ENCODE results near the gene SH2D4B. TPM values are rescaled to one million over a fixed set of nuclear protein-coding genes. Genes with fewer than 3 reads are reported as not detected.

The SH2D4B gene
- total and polyA plus RNA-seq, 10 of the 15 experiments (the other 5 are each of a cell fraction or from before 2014, with no cell fraction given): 0.04 to 0.21 (median 0.13) TPM; not detected in 5

- TF ChIP-seq BCLAF1 (IDR thresholded peaks at IDR 0.05) (no peak), EGR1 (IDR thresholded peaks at IDR 0.05; ENCODE audit: borderline replicate concordance in 1 of 2, low read depth in 2 of 2, low read length in 2 of 2) (no peak), FOXM1 (IDR thresholded peaks at IDR 0.05; ENCODE audit: low read depth, low read length) (no peak), SUZ12 (IDR thresholded peaks at IDR 0.05; ENCODE audit: unreplicated experiment) (no peak)
Measured at GRCh38 chr10:80581469-80581835, 43.8 kb downstream of the SH2D4B start (continued).

- Histone ChIP-seq H3K36me3 (ENCODE audit: control insufficient read depth in 2 of 2, insufficient read depth in 2 of 2, low read length in 1 of 2) (no peaks in the 10 kb centered on the region), H3K4me2 (ENCODE audit: control insufficient read depth, insufficient read depth) (no peak overlapping the region), H3K79me2 (ENCODE audit: control insufficient read depth, insufficient read depth, low read length) (no peaks in the 10 kb centered on the region), H3K4me1 (ENCODE audit: control insufficient read depth, insufficient read depth, low read length) (peaks cover 2% of the 10 kb centered on the region; the same call in 1 of the 2 replicates), H2AFZ (ENCODE audit: control insufficient read depth, low read depth, low read length) (no peak overlapping the region), H3K9ac (ENCODE audit: control insufficient read depth, insufficient read depth, low read length) (no peak overlapping the region), H3K4me3 (no peak overlapping the region), H4K20me1 (ENCODE audit: control insufficient read depth, insufficient read depth) (no peaks in the 10 kb centered on the region), H3K27ac (ENCODE audit: control insufficient read depth, insufficient read depth) (no peak overlapping the region), H3K27me3 (replicated peaks in 1 of 2; ENCODE audit: control insufficient read depth in 2 of 2, insufficient read depth in 2 of 2, low read length in 1 of 2) (no peaks in the 10 kb centered on the region), H3K9me3 (replicated peaks; ENCODE audit: control insufficient read depth, insufficient read depth, low read length) (no peaks in the 10 kb centered on the region; the same call in 2 of the 3 replicates)
- RAD21 ChIA-PET (ENCODE audit: unreplicated experiment): interaction anchor here (1.2 kb wide), 1 partner anchor 40 kb away, joined by 4 read pairs; no protein-coding TSS in a partner anchor
- FAIRE-seq: no peak
- WGBS (ENCODE audit: insufficient coverage, insufficient replicate concordance, low lambda C conversion rate, missing lambda C conversion rate): 26% methylated on average over 3 of the region's 3 CpGs
- ATAC-seq: no peak
- in situ Hi-C loops (cut with MboI): no loop called here
- CTCF ChIA-PET: interaction anchor here (1.7 to 2.8 kb wide), 2 partner anchors 14 to 77 kb away, joined by 8 to 16 read pairs; no protein-coding TSS in a partner anchor
- no TSS peak for BruUV-seq (replicated peaks)
- intact Hi-C loops (cut with micrococcal nuclease; ENCODE audit: unreplicated experiment): no loop called here
- DNase-seq (ENCODE audit: low read depth, low spot score): no peak
- SMC1A ChIA-PET (ENCODE audit: uncharacterized antibody, unreplicated experiment): no interaction called here
- POLR2A ChIA-PET: no interaction called here
- no peak for TF ChIP-seq MLLT1 (IDR thresholded peaks at IDR 0.05)
- no peak for TF ChIP-seq JUND (IDR thresholded peaks at IDR 0.05; ENCODE audit: low read depth, low read length)
- TF ChIP-seq BHLHE40 (IDR thresholded peaks at IDR 0.05; ENCODE audit: borderline replicate concordance in 1 of 2, low read depth in 2 of 2, low read length in 1 of 2): no peak
- TF ChIP-seq ZNF622 (IDR thresholded peaks at IDR 0.05): no peak
- TF ChIP-seq KDM1A (IDR thresholded peaks at IDR 0.05; ENCODE audit: borderline replicate concordance): no peak
- no peak for TF ChIP-seq SRF (IDR thresholded peaks at IDR 0.05; ENCODE audit: low read depth in 2 of 2, low read length in 2 of 2)
- TF ChIP-seq USF2 (IDR thresholded peaks at IDR 0.05; ENCODE audit: borderline replicate concordance, low read depth, low read length): no peak
- no peak for TF ChIP-seq BMI1 (IDR thresholded peaks at IDR 0.05; ENCODE audit: borderline replicate concordance)
- no peak for TF ChIP-seq ZZZ3 (IDR thresholded peaks at IDR 0.05; ENCODE audit: control insufficient read depth, insufficient read length, low read depth)
- TF ChIP-seq KAT2A (conservative IDR thresholded peaks at IDR 0.05; ENCODE audit: control insufficient read depth, low read depth, low read length): no peak
- TF ChIP-seq EP300 (IDR thresholded peaks at IDR 0.05; ENCODE audit: borderline replicate concordance in 1 of 2, control insufficient read depth in 1 of 2, low read depth in 2 of 2, low read length in 2 of 2): no peak
Measured at GRCh38 chr10:80582286-80582960, 44.7 kb downstream of the SH2D4B start.
